NCI-H187 (cell line): ENCODE data around the gene LKAAEAR1.
"Not testable (repeated sequence)": the region's sequence is repeated elsewhere in the genome, so short reads cannot be mapped to it uniquely, and the experiment has no call there.

Experiments
- DNase-seq, 2 experiments: peaks; one replicate each; lab custom pipeline; 2025; lab: John Stamatoyannopoulos, UW

The LKAAEAR1 gene

DNA sequence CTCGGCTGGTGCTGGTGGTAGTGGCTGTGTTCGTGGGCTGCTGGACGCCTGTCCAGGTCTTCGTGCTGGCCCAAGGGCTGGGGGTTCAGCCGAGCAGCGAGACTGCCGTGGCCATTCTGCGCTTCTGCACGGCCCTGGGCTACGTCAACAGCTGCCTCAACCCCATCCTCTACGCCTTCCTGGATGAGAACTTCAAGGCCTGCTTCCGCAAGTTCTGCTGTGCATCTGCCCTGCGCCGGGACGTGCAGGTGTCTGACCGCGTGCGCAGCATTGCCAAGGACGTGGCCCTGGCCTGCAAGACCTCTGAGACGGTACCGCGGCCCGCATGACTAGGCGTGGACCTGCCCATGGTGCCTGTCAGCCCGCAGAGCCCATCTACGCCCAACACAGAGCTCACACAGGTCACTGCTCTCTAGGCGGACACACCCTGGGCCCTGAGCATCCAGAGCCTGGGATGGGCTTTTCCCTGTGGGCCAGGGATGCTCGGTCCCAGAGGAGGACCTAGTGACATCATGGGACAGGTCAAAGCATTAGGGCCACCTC lies 14.3 kb upstream of the LKAAEAR1 start:
- no peak for DNase-seq

DNA sequence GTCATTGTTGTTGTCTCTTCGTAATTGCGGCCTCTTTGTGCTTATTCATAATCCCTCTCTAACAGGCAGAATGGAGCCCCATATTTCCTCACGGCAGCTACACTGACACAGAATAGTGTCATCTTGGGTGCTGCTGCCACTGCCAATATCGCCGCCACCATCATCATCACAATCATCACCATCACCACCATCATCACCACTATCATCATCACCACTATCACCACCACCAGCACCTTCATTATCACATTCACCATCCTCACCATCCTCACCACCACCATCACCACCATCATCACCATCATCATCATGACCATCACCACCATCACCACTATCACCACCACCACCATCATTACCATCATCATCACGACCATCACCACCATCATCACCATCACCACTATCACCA lies 12.3 kb upstream of the LKAAEAR1 start:
- no peak for DNase-seq

DNA sequence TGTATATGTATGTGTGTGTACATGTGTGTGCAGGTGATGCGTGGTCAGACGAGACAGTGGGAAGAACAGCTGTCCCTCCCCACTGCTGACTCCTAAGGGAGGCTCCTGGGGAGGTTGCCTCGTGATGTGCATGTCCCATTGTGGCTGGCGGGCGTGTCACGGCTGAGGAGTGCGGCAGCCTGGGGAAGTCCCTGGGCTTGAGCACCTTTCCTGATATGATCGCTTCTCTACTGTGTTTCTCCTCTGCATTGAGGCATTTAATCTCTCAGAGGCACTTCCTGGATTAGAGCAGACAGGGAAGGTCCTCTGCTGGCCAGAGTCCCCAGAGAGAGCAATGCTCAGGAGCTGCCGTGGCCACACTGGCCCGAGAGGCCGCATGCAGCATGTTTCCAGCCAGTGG lies 11.7 kb upstream of the LKAAEAR1 start:
- no peak for DNase-seq

DNA sequence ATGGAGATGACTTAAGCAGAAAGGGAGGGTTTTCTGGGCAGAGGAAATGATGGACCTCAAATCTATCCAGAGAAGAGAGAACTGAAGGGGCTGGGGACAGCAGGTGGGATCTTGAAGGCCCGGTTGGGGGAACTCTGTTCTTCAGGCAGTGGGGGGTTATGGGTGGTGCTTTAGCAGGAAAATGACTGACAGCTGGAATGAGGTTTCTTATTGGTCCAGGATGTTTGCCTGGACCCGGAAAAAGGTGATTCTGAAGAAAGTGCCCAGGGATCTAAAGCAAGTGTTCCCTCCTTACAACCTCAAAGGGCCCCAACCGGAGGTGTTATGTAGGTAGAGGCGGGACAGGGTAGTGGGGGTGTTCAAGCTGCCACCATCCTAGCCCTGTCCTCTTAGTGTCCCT lies 11.3 kb upstream of the LKAAEAR1 start:
- DNase-seq: no peak

DNA sequence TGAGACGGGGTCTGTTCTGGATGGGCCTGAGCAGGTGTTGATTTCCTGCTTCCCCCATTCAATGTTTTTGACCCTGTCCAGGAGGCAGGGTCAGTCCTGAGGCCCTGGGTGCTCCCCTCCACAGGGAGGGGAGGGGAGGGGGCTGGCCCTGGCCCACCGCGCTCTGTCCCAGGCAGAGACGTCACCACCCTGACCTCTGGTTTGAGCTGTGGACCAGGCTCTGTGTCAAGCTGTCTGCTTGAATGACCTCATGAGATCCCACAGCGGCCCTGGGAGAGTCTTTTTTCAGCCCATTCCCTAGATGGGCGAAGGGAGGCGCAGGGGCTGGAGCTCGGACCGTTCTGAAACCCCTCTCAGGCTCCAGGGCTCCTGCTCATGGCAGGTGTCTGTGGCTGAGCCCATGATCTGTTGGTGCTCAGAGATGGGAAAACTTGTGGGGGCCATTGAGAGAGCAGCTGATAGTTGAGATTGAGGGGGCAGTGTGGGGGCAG lies 8.9 kb upstream of the LKAAEAR1 start:
- no peak for DNase-seq

DNA sequence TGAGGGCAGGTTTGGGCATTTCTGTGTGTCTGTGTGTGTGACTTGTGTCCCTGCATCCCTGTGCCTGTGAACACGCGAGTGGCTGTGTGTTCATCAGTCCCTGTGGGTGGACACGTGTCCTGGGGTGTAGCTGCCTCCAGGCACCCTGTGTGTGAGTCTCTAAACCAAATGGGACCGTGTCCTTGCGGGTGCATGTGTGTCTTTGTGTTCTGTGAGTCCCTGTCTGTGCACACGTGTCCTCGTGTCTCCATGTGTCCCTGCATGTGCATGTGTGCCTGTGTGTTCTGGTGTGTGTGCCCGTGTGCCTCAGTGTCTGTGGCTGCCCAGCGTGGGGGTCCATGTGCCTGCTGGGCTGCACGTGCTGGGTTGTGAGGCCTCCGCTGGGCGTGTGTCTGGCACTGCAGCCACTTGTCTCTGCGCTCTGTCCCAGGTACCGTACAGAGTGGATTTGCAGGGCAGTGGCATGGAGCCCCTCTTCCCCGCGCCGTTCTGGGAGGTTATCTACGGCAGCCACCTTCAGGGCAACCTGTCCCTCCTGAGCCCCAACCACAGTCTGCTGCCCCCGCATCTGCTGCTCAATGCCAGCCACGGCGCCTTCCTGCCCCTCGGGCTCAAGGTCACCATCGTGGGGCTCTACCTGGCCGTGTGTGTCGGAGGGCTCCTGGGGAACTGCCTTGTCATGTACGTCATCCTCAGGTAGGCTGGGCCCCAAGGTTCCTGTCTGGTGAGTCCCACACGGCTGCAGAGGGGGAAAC lies 8.2 kb upstream of the LKAAEAR1 start:
- DNase-seq: no peak

DNA sequence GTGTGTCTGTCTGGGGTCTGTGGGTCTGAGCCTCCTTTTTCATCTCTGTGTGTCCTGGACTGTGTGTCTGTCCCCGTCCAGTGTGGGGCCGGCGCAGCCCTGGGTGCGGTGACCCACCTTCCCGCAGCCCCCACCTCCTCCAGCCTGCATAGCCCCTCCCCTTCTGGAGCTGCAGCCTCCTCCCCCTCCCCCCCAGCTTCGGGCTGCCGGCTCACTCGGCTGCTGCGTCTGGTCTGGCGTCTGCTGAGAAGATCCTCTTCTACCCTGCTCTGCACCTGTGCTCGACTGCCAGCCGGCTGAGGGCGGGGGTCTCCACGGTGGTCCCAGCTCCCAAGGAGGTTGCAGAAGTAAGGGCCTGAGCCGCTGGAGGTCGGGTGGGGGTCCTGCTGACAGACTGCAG lies 7.6 kb upstream of the LKAAEAR1 start:
- no peak for DNase-seq

DNA sequence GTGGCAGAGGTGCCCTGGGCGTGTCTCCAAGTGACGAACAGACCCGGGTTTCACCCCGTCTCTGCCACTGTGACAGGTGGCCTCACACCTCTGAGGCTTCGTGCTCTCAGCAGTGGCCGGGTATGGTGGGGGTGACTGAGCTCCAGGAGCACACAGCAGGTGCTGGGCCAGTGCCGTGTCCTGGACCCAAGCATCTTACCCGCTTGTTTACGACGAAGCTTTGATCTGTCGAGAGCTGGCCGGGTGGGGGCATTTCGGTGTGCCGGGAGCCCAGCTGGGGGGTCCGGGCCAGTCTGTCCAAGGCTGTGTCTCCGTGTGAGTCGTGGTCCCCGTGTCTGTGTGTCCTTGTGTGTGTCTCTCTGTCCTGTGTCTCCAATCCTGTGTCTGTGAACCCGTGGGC lies 7.1 kb upstream of the LKAAEAR1 start:
- DNase-seq: no peak

DNA sequence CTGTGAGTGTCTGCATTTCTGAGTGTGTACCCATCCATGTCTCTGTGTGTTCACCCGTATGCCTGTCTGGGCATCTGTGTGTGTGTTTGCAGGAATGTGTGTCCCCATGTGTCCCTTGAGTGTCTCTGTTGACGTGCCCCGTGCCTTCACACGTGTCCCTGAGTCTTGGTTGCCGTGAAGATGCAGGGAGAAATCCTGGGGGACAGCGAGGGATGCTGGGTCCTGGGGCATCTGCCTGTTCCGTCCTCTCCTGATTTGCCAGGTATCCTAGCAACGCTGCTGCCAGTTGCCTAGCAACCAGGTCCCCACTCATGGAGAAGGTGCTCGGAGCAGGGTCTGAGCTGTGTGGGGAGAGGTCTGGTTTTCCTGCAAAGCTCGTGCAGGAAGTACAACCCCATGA lies 6.0 kb upstream of the LKAAEAR1 start:
- DNase-seq: no peak

DNA sequence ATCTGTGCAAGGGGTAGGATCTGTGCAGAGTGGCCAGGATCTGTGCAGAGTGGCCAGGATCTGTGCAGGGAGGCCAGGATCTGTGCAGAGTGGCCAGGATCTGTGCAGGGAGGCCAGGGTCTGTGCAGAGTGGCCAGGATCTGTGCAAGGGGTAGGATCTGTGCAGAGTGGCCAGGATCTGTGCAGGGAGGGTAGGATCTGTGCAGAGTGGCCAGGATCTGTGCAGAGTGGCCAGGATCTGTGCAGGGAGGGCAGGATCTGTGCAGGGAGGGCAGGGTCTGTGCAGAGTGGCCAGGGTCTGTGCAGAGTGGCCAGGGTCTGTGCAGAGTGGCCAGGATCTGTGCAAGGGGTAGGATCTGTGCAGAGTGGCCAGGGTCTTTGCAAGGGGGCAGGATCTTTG lies 4.4 kb upstream of the LKAAEAR1 start:
- not testable (repeated sequence) for DNase-seq

DNA sequence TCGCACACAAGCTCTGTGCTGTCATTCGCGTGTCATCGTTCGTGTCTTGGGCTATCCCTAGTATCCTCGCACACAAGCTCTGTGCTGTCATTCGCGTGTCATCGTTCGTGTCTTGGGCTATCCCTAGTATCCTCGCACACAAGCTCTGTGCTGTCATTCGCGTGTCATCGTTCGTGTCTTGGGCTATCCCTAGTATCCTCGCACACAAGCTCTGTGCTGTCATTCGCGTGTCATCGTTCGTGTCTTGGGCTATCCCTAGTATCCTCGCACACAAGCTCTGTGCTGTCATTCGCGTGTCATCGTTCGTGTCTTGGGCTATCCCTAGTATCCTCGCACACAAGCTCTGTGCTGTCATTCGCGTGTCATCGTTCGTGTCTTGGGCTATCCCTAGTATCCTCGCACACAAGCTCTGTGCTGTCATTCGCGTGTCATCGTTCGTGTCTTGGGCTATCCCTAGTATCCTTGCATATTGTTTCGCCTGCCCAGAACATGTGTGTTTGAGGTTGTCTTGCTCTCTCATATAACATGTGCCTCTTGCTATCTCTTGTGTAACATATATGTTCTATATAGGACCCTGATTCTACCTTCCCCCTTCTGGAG lies 3.1 kb upstream of the LKAAEAR1 start:
- DNase-seq: not testable (repeated sequence)

DNA sequence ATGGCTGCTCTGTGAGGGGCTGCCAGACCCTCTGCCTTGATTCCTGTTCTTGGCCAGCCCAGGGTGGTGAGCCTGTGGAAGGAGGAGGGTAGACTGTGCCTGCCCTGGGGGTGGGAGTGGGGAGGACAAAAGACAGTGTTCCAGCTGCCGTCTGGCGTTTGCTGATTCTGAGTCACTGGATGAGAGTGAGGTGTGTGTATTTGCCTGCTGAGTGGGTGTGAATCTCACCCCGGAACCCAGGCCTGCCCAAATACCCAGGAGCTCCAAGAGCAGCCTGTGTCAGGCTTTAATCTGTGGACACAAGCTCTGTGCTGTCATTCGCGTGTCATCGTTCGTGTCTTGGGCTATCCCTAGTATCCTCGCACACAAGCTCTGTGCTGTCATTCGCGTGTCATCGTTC lies 2.6 kb upstream of the LKAAEAR1 start:
- DNase-seq: no peak

DNA sequence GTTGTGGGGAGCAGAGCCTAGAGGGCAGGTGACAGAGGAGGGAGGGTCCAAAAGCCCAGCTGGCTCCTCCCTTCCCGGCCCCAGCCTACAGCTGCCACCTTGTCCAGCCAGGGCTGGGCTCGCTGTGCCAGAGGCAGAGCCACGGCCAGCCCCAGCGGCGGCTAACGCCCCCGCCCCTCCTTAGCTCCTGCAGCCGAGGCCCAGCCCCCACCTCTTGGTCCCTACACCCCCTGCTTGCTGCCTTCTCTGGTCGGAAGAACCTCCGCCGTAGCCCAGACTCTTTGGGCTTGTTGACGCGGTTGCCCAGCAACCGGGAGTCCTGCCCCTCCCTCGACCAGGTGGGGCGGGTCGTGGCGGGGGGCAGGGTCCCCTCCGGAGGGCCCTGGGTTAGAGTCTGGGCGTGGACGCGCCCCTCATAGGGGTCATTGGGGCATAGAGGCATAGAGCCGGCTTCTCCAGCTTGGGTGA lies 521 bp upstream of the LKAAEAR1 start:
- DNase-seq: no peak

DNA sequence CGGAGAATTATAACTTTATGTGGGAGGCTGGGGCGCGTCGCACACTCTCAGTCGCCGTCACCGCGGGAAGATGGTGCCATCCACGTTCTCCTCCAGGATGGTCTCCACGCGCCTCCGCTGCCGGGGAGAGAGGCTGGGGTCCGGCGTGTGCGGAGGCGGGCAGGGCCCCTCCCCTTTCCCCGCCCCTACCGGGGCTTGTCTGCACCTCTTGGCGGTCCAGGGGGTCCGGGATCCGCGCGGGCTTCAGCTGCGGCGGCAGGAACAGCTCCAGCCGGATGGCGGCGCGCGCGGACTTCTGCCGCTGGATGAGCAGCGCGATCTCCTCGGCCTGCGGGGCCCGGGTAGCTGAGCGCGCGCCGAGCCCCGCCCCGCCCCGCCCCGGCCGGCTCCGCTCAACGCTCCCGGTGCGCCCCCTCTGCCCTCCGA lies 807 bp downstream of the LKAAEAR1 start:
- DNase-seq: peak; percentile 61 to 73

DNA sequence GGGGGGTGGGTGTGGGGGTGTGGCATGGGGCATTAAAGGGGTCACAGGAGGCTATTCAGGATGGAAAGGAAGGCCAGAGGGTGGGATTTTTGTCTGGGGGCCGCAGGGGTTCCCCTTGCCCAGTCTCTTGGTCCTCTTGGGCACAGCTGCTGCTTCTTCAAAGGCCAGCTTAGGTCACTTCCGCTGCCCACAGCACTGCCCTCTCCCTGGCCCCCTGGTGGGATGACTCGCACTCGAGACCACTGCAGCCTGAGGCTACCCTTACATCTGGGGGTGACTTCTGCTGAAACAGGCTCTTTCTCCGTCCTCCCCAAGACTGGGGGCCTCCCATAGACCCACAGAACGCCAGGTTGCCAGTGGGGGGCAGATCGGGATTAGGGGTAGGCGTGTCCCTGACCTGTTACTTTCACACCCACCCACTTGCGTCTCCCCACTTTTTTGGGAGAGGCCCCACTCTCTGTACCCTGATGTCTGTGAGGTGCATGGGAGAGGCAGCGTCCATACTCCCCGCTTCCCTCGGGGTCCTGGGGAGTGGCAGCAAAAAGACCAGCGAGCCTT lies 1.3 kb downstream of the LKAAEAR1 start:
- DNase-seq: no peak

DNA sequence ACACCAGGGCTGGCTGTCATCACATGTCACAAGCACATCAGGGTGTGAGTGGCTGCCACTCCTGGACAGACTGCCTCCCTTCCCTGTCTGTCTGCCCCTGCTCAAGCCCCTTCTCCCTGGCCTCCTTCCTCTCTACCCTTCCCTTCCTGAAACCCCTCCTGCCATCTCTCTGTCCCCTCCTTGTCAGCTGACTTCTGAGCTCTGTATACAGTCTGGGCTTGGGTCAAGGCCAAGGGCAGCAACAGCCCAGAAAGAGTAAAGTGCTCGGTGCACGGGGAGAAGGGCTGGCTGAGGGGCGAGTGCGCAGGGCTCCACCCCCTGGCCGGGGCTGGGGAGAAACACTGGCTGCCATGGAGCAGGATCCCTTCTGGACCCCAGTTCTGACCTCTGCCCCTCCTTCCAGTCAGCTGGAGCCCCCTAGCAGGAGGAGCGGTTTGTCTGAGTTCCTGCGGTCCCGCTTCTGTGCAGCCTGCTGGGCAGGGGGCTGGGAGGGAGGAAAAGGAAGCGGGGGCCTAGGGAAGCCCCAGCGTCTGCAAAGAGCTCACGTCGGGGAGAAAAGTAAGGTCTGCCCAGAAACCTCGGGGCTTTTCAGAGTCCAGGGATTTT lies 2.0 kb downstream of the LKAAEAR1 start:
- DNase-seq: no peak

DNA sequence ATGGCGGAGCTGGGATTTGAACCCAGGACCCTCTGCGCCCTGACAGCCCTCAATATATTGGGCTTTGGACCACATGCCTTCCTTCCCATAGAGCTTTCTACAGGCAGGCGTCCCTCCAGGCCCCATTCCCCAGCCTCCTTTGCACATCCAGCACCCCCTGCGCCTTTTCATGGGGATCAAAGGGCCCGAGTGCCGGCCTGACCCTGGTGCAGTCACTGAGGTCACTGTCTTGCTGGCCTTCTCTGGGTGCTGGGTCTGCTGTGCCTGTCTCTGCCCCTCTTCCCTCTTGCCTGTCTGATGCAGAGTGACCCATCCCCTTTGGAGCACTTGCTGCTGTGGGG lies 2.6 kb downstream of the LKAAEAR1 start:
- no peak for DNase-seq

DNA sequence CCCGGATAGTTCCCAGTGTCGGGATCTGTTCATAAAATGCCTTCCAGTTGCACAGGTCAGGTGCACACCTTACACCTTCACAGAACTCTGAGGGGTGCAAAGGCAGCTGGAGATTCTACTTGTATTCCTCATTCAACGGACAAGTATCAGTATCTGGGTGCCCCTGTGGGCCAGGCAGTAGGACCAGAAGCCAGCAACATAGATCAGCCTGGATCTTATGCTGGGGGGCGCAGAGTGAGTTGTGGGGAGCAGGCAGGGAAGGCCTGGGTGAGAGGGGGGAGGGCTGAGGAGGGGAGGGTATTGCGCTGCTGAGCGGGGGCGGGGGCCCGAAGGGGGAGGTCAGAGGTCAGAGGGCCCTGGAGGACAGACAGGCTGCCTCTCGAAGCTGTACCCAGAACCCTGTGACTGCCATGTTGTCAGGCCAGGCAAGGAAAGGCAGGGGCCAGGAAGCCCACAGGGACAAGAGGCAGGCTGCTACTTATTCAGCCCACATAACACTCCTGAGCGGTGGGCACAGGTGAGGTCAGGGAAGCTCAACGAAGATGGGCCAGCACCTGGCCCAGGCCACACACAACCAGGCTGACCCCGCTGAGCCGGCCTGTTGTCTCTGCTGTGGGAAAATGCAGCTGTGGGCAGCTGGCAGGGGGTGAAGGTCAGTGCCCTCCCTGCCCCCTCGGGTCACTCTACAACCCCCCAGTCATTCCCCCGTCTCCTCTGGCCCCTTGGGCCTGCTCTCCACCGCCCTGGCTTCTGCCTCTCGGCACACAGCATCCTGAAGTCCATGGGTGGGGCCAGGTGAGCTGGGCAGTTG lies 3.2 kb downstream of the LKAAEAR1 start:
- DNase-seq: no peak

DNA sequence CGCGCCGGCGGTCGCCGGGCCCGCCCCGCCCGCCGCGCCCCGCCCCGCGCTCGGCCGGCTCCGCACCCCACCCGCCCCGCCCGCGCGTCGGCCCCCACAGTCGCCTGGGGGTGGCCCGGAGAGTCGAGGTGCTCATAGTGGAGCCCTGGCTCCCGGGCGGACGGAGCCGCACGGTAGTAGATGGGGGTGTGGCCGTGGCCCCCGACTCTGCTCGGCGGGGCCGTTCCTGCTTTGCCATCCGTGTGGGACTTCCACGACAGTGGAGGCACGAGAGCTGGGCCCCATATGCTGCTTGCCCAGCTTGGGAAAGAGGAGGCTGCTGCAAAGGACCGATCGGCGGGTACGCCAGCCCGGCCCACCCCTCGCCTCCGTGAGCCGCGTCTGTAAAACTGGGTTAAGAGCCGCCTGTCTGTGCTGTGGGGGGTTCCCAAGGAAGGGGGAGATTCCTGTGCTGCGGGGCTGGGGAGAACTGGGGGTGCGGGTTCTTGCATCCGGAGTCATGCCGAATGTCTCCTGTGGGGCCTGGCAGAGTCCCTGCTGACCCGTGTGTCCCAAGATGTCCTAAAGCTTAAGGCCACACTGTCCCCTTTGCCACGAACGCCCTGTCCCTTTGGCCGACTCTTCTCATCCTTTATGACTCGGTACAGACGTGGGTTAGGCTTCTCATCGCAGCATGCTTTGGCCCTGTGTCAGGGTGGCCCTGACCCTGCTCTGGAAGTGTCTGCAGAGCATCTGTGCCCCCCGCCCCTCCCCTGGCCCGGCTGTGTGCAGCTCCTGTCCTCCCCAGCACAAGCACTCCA lies 4.0 kb downstream of the LKAAEAR1 start, which contains the start of gene OPRL1:
TSS of gene OPRL1 (plus strand) at position 70 of the 800 bp plus-strand sequence. CDS start 12,639 bp downstream, outside the sequence.
- no peak for DNase-seq

DNA sequence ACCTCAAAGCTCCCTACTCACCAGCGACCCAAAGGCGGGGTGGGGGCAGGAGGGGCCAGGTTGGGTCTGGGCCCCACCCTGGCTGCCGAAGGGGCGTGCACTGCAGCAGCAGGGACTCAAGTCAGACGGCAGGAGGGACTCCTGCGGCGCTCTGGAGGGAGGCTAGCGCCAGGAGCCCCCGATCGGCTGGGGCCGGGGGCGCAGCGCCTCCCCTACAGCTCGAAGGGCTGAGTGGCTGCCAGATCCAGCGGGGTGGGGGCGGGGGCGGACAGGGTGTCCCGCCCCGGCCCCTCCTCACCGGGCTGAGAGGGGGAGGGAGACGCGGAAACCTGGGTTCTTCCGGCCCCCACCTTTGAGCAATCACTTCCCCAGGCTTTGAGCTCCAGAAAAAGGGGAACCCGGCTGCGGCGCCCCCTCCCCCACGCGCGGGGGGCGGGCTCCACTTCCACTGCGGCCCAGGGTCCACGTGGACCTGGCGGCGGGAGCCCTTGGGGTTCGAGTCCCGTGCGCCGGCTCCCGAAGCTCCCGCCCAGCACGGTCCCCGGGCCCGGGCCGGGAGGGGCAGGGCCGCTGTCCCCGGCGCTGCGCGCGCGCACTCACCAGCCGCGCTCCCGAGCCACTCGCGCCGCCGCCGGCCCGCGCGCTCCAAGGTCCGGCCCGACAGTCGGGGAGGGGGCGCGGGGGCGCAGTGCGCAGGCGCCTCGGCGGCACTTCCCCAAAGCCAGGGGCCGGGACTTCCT lies 4.8 kb downstream of the LKAAEAR1 start, which contains the start of gene RGS19:
TSS of gene RGS19 (minus strand) at position 246 of the 740 bp plus-strand sequence. CDS start 2,632 bp downstream, outside the sequence.
- DNase-seq: peak in 1 of 2 experiments; percentile 31
